Measurements from ENCODE around the gene SGSM2. TPM values are rescaled to one million over a fixed set of nuclear protein-coding genes. Genes with fewer than 3 reads are reported as not detected.

Gene SGSM2
- total RNA-seq, 1 experiment from 2014 or later = 62.0 TPM

- no peaks in the 10 kb centered on the region for H3K27me3 ChIP-seq (ENCODE audit: insufficient read depth, low read depth)
- H3K9me3 ChIP-seq (ENCODE audit: insufficient read depth, low read depth) = no peaks in the 10 kb centered on the region
- DNase-seq = peak; percentile 63 to 91
- no TSS peak for BruUV-seq (replicated peaks)
- no peak for TF ChIP-seq CTCF (conservative IDR thresholded peaks at IDR 0.05)
- TF ChIP-seq EZH2 (IDR thresholded peaks at IDR 0.05; ENCODE audit: low read depth) = no peak
- peak within 1 kb of the TSS; percentile 94 for H3K4me3 ChIP-seq
- H3K9me2 ChIP-seq (ENCODE audit: insufficient read depth) = no peaks in the 10 kb centered on the region
- no peaks in the 10 kb centered on the region for H3K36me3 ChIP-seq (ENCODE audit: low read depth)
- H3K4me2 ChIP-seq = peak within 1 kb of the TSS; percentile 90
- peak within 1 kb of the TSS; percentile 53 for H3K27ac ChIP-seq
- no peaks in the 10 kb centered on the region for H4K20me1 ChIP-seq (ENCODE audit: insufficient read depth)
- peaks cover 59% of the 10 kb centered on the region for H3K79me2 ChIP-seq (ENCODE audit: low read depth)
- H3K4me1 ChIP-seq (replicated peaks; ENCODE audit: insufficient read depth) = peaks cover 17% of the 10 kb centered on the region
- peaks cover 20% of the 10 kb centered on the region for H3F3A ChIP-seq (ENCODE audit: insufficient read depth, low read depth)
- peak within 1 kb of the TSS; percentile 95 for H2AFZ ChIP-seq
- intact Hi-C loops (cut with micrococcal nuclease; ENCODE audit: unreplicated experiment) = loop anchor here (2.0 to 5.0 kb wide), 3 partner anchors 43 to 99 kb away; partner anchors contain the start of gene MNT
- POLR2A ChIA-PET (ENCODE audit: unreplicated experiment) = interaction anchor here (0.6 to 1.0 kb wide), 14 partner anchors 10 to 587 kb away, joined by 3 to 10 read pairs (median 4); partner anchors contain the start of gene TSR1
- CTCF ChIA-PET = interaction anchor here (0.7 to 1.0 kb wide), 2 partner anchors 49 to 246 kb away, joined by 3 to 4 read pairs; no protein-coding TSS in a partner anchor
Measured at GRCh38 chr17:2303204-2304188, 33.8 kb upstream of the SGSM2 start, which contains the start of the genes SMG6 and SRR. Gene SMG6 (minus strand): TSS chr17:2303785. CDS start chr17:2303720, 65 bp downstream. Gene SRR (plus strand): TSS chr17:2303950. CDS start chr17:2315561, 11,611 bp downstream.

GRCh38 chr17:2304931-2305330, 32.4 kb upstream of the SGSM2 start:
- ChIA-PET CTCF (no interaction called here), POLR2A (ENCODE audit: unreplicated experiment) (no interaction called here)
- Histone ChIP-seq H3K4me3 (peak overlapping the region; percentile 94), H2AFZ (peak overlapping the region; percentile 95), H4K20me1 (ENCODE audit: insufficient read depth) (no peaks in the 10 kb centered on the region), H3K27ac (peak overlapping the region; percentile 42), H3F3A (ENCODE audit: insufficient read depth, low read depth) (peaks cover 29% of the 10 kb centered on the region), H3K4me1 (replicated peaks; ENCODE audit: insufficient read depth) (peaks cover 17% of the 10 kb centered on the region), H3K36me3 (ENCODE audit: low read depth) (no peaks in the 10 kb centered on the region), H3K79me2 (ENCODE audit: low read depth) (peaks cover 59% of the 10 kb centered on the region), H3K9me2 (ENCODE audit: insufficient read depth) (no peaks in the 10 kb centered on the region), H3K9me3 (ENCODE audit: insufficient read depth, low read depth) (no peaks in the 10 kb centered on the region), H3K27me3 (ENCODE audit: insufficient read depth, low read depth) (no peaks in the 10 kb centered on the region), H3K4me2 (peak overlapping the region; percentile 76)
- TSS peak; percentile 69 for BruUV-seq (replicated peaks)
- TF ChIP-seq EZH2 (IDR thresholded peaks at IDR 0.05; ENCODE audit: low read depth) (no peak), CTCF (conservative IDR thresholded peaks at IDR 0.05) (no peak)
- no peak for DNase-seq
- intact Hi-C loops (cut with micrococcal nuclease; ENCODE audit: unreplicated experiment) = loop anchor here (5.0 kb wide), 1 partner anchor 97 kb away; the partner anchor contains the start of gene MNT

GRCh38 chr17:2309338-2310154, 27.8 kb upstream of the SGSM2 start:
- H4K20me1 ChIP-seq (ENCODE audit: insufficient read depth) = peaks cover 4% of the 10 kb centered on the region; the same call in 1 of the 2 replicates
- no peaks in the 10 kb centered on the region for H3K9me3 ChIP-seq (ENCODE audit: insufficient read depth, low read depth)
- H3K27me3 ChIP-seq (ENCODE audit: insufficient read depth, low read depth) = no peaks in the 10 kb centered on the region
- H3K27ac ChIP-seq = no peak overlapping the region
- H3K36me3 ChIP-seq (ENCODE audit: low read depth) = peaks cover 4% of the 10 kb centered on the region; the same call in 1 of the 2 replicates
- TF ChIP-seq CTCF (conservative IDR thresholded peaks at IDR 0.05) (no peak), EZH2 (IDR thresholded peaks at IDR 0.05; ENCODE audit: low read depth) (no peak)
- DNase-seq = no peak
- intact Hi-C loops (cut with micrococcal nuclease; ENCODE audit: unreplicated experiment) = no loop called here
- POLR2A ChIA-PET (ENCODE audit: unreplicated experiment) = interaction anchor here (0.7 kb wide), 1 partner anchor 27 kb away, joined by 3 read pairs; the partner anchor contains the start of gene TSR1
- H3K4me1 ChIP-seq (replicated peaks; ENCODE audit: insufficient read depth) = peaks cover 7% of the 10 kb centered on the region
- no peak overlapping the region for H2AFZ ChIP-seq
- no peaks in the 10 kb centered on the region for H3K9me2 ChIP-seq (ENCODE audit: insufficient read depth)
- H3K4me2 ChIP-seq = no peak overlapping the region
- BruUV-seq (replicated peaks) = no TSS peak
- CTCF ChIA-PET = no interaction called here
- no peak overlapping the region for H3K4me3 ChIP-seq
- H3F3A ChIP-seq (ENCODE audit: insufficient read depth, low read depth) = peaks cover 34% of the 10 kb centered on the region
- H3K79me2 ChIP-seq (ENCODE audit: low read depth) = peaks cover 25% of the 10 kb centered on the region
